NOMO-1 treated with dmso at 0.1 percent for 144 hours (cell line): Measurements from ENCODE around the gene PNPLA5.
A peak's percentile ranks its signal among the peaks of the same experiment; 100 is the strongest.
"Not testable (repeated sequence)": the region's sequence is repeated elsewhere in the genome, so short reads cannot be mapped to it uniquely, and the experiment has no call there.

Source experiments
- DNase-seq: peaks from one replicate; lab custom pipeline; 2025; ENCODE audit not compliant: unreplicated experiment; lab: John Stamatoyannopoulos, UW

PNPLA5 gene

GRCh38 chr22:43891360-43892182 lies at the start of gene PNPLA5:
PNPLA5 (minus strand) TSS chr22:43892013; CDS start chr22:43891880, 133 bp downstream.
- no peak for DNase-seq

GRCh38 chr22:43941449-43941848 lies 49.6 kb upstream of the PNPLA5 start:
- DNase-seq: no peak

GRCh38 chr22:43931771-43932170 lies 40.0 kb upstream of the PNPLA5 start:
- no peak for DNase-seq

GRCh38 chr22:43928908-43929307 lies 37.1 kb upstream of the PNPLA5 start:
- no peak for DNase-seq

- peak; percentile 64 for DNase-seq
Measured at GRCh38 chr22:43928468-43928867, 36.7 kb upstream of the PNPLA5 start.

GRCh38 chr22:43926349-43926710 lies 34.5 kb upstream of the PNPLA5 start:
- no peak for DNase-seq

GRCh38 chr22:43925433-43926348 lies 33.9 kb upstream of the PNPLA5 start:
- no peak for DNase-seq

GRCh38 chr22:43924877-43925276 lies 33.1 kb upstream of the PNPLA5 start:
- no peak for DNase-seq

- DNase-seq: peak; percentile 71
Measured at GRCh38 chr22:43923631-43924464, 32.0 kb upstream of the PNPLA5 start, which contains the start of gene PNPLA3. PNPLA3 (plus strand) TSS chr22:43923805; CDS start chr22:43923912, 107 bp downstream.

- DNase-seq: no peak
Measured at GRCh38 chr22:43923191-43923590, 31.4 kb upstream of the PNPLA5 start.

GRCh38 chr22:43922123-43922522 lies 30.3 kb upstream of the PNPLA5 start:
- DNase-seq: no peak

GRCh38 chr22:43921370-43921769 lies 29.6 kb upstream of the PNPLA5 start:
- DNase-seq: no peak

GRCh38 chr22:43919106-43919973 lies 27.5 kb upstream of the PNPLA5 start:
- no peak for DNase-seq

GRCh38 chr22:43917521-43917920 lies 25.7 kb upstream of the PNPLA5 start:
- no peak for DNase-seq

GRCh38 chr22:43911351-43911750 lies 19.5 kb upstream of the PNPLA5 start:
- no peak for DNase-seq

GRCh38 chr22:43910178-43910695 lies 18.4 kb upstream of the PNPLA5 start:
- no peak for DNase-seq

GRCh38 chr22:43909708-43910107 lies 17.9 kb upstream of the PNPLA5 start:
- no peak for DNase-seq

- no peak for DNase-seq
Measured at GRCh38 chr22:43905681-43906080, 13.9 kb upstream of the PNPLA5 start.

- DNase-seq: not testable (repeated sequence)
Measured at GRCh38 chr22:43904412-43904811, 12.6 kb upstream of the PNPLA5 start.

- not testable (repeated sequence) for DNase-seq
Measured at GRCh38 chr22:43903033-43903432, 11.2 kb upstream of the PNPLA5 start.
